HG03025 (cell line): ENCODE measurements around the gene ZFP36L1.
"Not testable (repeated sequence)": the region's sequence is repeated elsewhere in the genome, so short reads cannot be mapped to it uniquely, and the experiment has no call there.

Experiments
- ATAC-seq: cut with Tn5 transposase; IDR thresholded peaks from one replicate; pipeline ENCODE4 v1.9.1; 2021; ENCODE audit warnings: mild to moderate bottlenecking, moderate library complexity; ENCODE audit not compliant: unreplicated experiment, low FRiP score

ZFP36L1 gene

DNA sequence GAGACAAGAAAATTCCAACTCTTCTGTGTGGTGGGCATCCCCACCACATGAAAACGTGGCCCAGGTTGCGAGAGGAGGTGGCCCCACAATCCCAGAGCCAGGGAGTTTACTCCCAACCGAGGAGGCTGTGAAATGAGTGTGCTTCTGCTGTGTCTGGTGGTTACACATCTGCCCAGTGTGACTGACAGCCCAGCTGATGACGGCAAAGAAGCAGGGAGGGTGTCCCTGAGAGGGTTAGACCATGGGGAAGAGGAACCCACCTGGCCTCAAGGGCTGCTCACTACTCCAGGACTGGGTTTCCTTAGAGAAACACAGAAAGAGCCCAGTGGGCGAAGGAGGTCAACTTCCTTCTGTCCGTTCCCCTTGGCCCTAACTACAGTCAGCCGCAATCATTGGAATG lies 24.6 kb downstream of the ZFP36L1 start:
- no peak for ATAC-seq

DNA sequence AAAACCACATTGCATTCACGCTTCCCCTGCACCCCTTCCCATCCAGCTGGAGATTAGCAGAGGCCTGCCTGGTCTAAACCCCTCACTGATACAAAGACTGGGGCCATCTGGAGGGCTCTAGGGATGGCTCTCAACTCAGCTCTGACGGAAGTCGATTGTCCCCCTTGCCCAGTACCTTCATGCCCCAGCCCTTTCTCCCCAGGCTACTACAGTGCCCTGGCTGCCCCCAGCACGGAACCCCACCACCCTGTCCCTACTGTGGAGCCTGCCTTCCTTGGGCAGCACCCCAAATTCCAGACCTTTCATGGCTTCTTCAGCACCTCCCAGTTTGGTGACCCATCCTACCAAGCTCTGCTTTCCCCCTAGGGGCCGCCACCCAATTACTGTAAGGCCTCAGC lies 25.6 kb downstream of the ZFP36L1 start:
- ATAC-seq, result no peak

- no peak for ATAC-seq
Measured at GRCh38 chr14:68766299-68767247, 26.3 kb downstream of the ZFP36L1 start.

- not testable (repeated sequence) for ATAC-seq
Measured at GRCh38 chr14:68763843-68764242, 29.0 kb downstream of the ZFP36L1 start.

- ATAC-seq, result no peak
Measured at GRCh38 chr14:68762953-68763764, 29.7 kb downstream of the ZFP36L1 start.

- ATAC-seq, result no peak
Measured at GRCh38 chr14:68761391-68761790, 31.5 kb downstream of the ZFP36L1 start.

DNA sequence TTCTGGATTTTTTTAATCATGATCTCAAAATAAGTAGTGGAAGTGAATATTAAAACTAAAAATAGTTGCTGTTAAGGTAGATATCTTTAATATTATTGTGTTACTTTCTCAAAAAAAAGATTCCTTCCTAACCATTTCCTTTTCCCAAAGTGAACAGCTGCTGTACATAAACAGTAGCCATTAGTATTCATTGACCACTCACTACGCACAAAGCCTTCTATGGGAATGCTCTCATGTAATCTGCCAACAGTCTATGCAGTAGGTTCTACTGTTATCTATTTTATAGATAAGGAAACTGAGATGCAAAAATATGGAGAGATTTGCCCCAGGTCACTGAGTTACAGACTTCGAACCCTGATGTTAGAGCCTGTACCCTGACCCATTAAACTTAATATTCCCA lies 32.1 kb downstream of the ZFP36L1 start:
- no peak for ATAC-seq

- no peak for ATAC-seq
Measured at GRCh38 chr14:68759937-68760336, 32.9 kb downstream of the ZFP36L1 start.

DNA sequence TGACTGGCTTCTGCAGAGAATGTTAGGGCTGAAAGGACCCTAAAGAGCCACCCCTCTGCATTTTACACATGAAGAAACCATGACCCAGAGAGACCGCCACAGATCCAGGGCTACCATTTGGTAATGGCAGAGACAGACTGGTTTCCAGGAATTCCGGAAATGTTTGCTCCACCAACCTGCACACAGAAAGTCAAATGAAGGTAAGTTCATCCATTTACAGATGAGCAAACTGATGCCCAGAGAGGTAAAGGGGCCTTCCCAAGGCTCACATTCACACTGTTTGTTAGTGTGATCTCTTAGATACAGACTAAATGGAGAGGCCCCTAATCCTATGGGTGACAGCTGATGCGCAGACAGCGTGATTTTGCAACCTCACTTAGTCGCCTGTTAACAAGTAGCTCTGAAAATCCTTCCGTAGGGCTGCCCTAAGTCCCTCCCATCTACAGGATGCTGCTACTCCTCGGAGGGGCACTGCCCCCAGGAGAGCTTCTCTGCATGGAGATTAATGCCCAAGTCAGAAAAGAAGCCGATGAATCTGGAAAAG lies 33.8 kb downstream of the ZFP36L1 start:
- no peak for ATAC-seq

GRCh38 chr14:68758301-68758700 lies 34.6 kb downstream of the ZFP36L1 start:
- no peak for ATAC-seq

DNA sequence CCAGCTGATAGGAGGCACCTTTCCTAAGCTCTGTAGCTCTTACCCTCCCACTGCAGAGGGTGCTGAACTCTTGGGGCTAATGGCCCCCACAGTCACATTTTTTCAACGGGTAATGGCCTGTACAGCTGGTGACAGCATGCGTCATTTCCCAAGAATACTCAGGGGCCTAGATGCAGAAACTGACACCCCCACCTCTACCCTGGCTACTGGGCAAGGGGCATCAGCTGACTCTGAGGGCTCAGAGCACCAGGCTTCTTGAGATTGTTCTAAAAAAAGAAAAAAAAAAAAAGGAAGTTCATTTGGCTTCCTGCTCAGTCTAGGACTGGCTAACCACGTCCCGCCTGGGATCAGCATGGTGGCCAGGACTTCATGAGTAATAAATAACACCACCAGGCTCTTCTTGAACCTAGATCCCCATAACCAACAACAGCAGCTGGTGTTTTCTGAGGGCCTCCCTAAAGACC lies 35.2 kb downstream of the ZFP36L1 start:
- ATAC-seq, result no peak

DNA sequence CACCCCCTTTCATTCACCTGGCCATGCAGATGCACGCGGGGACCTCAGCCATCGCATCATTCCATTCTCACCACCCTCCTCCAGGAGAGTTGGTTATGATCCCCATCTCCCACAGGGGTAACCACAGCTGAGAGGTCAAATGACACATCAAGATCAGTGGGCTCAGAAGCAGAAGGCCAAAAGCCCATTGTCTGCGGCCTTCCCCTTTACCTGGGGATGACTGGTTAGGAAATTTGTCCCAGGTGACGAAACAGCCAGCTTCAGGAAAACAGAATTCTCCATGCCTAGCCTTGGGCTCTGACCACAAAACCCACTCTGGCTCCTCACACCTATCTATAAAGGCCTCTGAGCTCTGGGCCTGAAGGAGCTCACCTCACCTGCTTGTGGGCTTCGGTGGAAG lies 36.1 kb downstream of the ZFP36L1 start:
- ATAC-seq, result no peak

- ATAC-seq, result no peak
Measured at GRCh38 chr14:68756000-68756481, 36.8 kb downstream of the ZFP36L1 start.

GRCh38 chr14:68755016-68755353 lies 37.9 kb downstream of the ZFP36L1 start:
- ATAC-seq, result no peak

- no peak for ATAC-seq
Measured at GRCh38 chr14:68753690-68754089, 39.2 kb downstream of the ZFP36L1 start.

GRCh38 chr14:68752271-68753006 lies 40.4 kb downstream of the ZFP36L1 start:
- ATAC-seq, result no peak

DNA sequence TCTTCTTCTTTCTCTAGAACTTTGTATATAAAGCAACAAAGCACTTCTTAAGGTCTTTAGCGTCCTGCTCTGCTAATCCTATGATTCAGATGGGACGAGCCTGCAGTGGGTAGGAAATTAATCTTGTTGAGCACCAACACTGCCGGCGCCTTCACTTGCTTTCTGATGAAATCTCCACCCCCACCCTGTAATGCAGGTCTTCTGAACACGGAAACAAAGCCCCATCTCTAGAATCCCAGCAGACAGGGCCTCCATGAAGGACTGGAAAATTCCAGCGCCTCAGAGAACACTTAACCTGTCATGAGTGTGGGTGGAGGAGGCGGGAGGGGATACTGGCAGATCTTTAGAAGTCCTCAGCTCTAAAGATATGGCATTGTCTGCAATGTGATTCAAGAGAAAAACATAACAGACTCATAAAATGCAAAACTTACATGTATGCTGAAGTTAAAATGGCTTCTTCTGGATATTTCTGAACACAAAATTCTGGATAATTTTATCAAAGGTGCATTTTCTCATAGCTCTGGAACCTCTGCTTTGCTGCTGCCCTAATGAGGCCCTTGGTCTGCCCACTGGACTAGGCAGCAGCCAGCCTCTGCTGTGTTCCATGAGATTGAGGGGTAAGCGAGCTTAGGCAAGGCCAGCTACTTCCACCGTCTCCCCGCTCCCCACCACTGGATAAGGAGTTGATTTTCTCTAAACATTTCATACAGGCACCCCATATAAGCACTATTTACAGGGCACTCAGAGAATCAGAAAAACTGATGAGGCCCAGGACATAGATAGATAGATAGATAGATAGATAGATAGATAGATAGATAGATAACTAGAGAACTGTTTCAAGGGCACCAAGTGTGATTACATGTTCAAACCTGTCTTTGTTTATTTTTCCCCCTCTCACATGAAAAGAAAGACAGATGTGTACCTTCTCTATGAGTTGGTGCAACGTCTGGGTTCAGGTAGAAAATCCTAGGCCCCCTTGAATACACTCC lies 43.1 kb downstream of the ZFP36L1 start:
- no peak for ATAC-seq

DNA sequence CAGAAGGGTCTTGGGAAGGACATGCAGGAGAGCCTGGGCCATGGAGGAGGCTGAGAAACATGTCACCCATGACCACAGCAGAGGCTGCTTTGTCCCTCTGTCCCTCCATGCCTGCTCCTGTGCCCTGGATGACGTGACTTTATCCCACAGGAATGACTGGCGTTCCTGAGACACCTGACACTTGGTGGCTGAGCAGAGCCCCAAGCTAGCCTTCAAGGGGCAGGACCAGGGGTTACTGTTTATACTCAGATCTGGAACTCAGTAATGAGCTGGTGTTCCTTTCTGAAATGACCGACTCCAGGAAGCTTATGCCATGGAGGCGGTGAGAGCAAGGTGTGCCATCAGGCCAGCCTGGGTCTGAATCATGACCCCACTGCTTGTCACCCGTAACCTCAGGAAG lies 44.2 kb downstream of the ZFP36L1 start:
- no peak for ATAC-seq

- no peak for ATAC-seq
Measured at GRCh38 chr14:68748260-68748659, 44.6 kb downstream of the ZFP36L1 start.
